ENCODE results near the gene SBF2. TPM values are rescaled to one million over a fixed set of nuclear protein-coding genes. Genes with fewer than 3 reads are reported as not detected.

SBF2 gene
- total RNA-seq: 10 to 100 TPM; 15.8 to 18.6 TPM

- Mint-ChIP-seq H3K36me3 (no peaks in the 10 kb centered on the region), H3K27me3 (peaks cover 37% of the 10 kb centered on the region), H3K27ac (peak within 1 kb of the TSS; percentile 45), H3K9me3 (no peaks in the 10 kb centered on the region), H3K4me1 (peaks cover 38% of the 10 kb centered on the region), H3K4me3 (peak within 1 kb of the TSS; percentile 80)
- peak; percentile 87 for DNase-seq
- peak; percentile 67 for ATAC-seq (ENCODE audit: low read depth)
- POLR2A ChIA-PET: interaction anchor here (1.0 kb wide), 1 partner anchor 10 kb away, joined by 3 read pairs; no protein-coding TSS in a partner anchor
Measured at GRCh38 chr11:10293423-10294289, at the start of gene SBF2. SBF2 (minus strand) TSS chr11:10294219; CDS start chr11:10294069, 150 bp downstream.

GRCh38 chr11:10338287-10338686 lies 44.3 kb upstream of the SBF2 start:
- peaks cover 3% of the 10 kb centered on the region for H3K9me3 Mint-ChIP-seq
- H3K4me1 Mint-ChIP-seq: no peaks in the 10 kb centered on the region
- H3K36me3 Mint-ChIP-seq: no peaks in the 10 kb centered on the region
- no peak for DNase-seq
- POLR2A ChIA-PET: no interaction called here
- H3K27me3 Mint-ChIP-seq: peaks cover 11% of the 10 kb centered on the region
- no peak overlapping the region for H3K27ac Mint-ChIP-seq
- ATAC-seq (ENCODE audit: low read depth): no peak
- no peak overlapping the region for H3K4me3 Mint-ChIP-seq

- Mint-ChIP-seq H3K27ac (no peak overlapping the region), H3K9me3 (peaks cover 3% of the 10 kb centered on the region), H3K36me3 (no peaks in the 10 kb centered on the region), H3K4me3 (no peak overlapping the region), H3K4me1 (no peaks in the 10 kb centered on the region), H3K27me3 (peaks cover 4% of the 10 kb centered on the region)
- ATAC-seq (ENCODE audit: low read depth) (no peak), DNase-seq (no peak)
- POLR2A ChIA-PET: no interaction called here
Measured at GRCh38 chr11:10333490-10333889, 39.5 kb upstream of the SBF2 start.

GRCh38 chr11:10331548-10332289 lies 37.7 kb upstream of the SBF2 start:
- no peaks in the 10 kb centered on the region for H3K4me1 Mint-ChIP-seq
- no peaks in the 10 kb centered on the region for H3K9me3 Mint-ChIP-seq
- ATAC-seq (ENCODE audit: low read depth) (no peak), DNase-seq (no peak)
- peaks cover 7% of the 10 kb centered on the region for H3K27me3 Mint-ChIP-seq
- H3K4me3 Mint-ChIP-seq: no peak overlapping the region
- POLR2A ChIA-PET: no interaction called here
- no peak overlapping the region for H3K27ac Mint-ChIP-seq
- no peaks in the 10 kb centered on the region for H3K36me3 Mint-ChIP-seq

- POLR2A ChIA-PET: no interaction called here
- Mint-ChIP-seq H3K4me1 (no peaks in the 10 kb centered on the region), H3K27me3 (peaks cover 16% of the 10 kb centered on the region), H3K36me3 (no peaks in the 10 kb centered on the region), H3K27ac (no peak overlapping the region), H3K4me3 (no peak overlapping the region), H3K9me3 (no peaks in the 10 kb centered on the region)
- ATAC-seq (ENCODE audit: low read depth) (no peak), DNase-seq (no peak)
Measured at GRCh38 chr11:10329935-10330334, 35.9 kb upstream of the SBF2 start.

- POLR2A ChIA-PET: no interaction called here
- Mint-ChIP-seq H3K4me1 (no peaks in the 10 kb centered on the region), H3K9me3 (no peaks in the 10 kb centered on the region), H3K27ac (no peak overlapping the region), H3K36me3 (no peaks in the 10 kb centered on the region), H3K4me3 (no peak overlapping the region), H3K27me3 (peaks cover 16% of the 10 kb centered on the region)
- no peak for ATAC-seq (ENCODE audit: low read depth)
- no peak for DNase-seq
Measured at GRCh38 chr11:10329356-10329755, 35.3 kb upstream of the SBF2 start.

- no peaks in the 10 kb centered on the region for H3K4me1 Mint-ChIP-seq
- no peaks in the 10 kb centered on the region for H3K36me3 Mint-ChIP-seq
- no peak overlapping the region for H3K27ac Mint-ChIP-seq
- ATAC-seq (ENCODE audit: low read depth) (no peak), DNase-seq (no peak)
- H3K27me3 Mint-ChIP-seq: peaks cover 18% of the 10 kb centered on the region
- POLR2A ChIA-PET: no interaction called here
- no peaks in the 10 kb centered on the region for H3K9me3 Mint-ChIP-seq
- H3K4me3 Mint-ChIP-seq: no peak overlapping the region
Measured at GRCh38 chr11:10328314-10329098, 34.5 kb upstream of the SBF2 start.

- H3K27ac Mint-ChIP-seq: no peak overlapping the region
- H3K4me3 Mint-ChIP-seq: no peak overlapping the region
- H3K27me3 Mint-ChIP-seq: peaks cover 16% of the 10 kb centered on the region
- POLR2A ChIA-PET: no interaction called here
- no peaks in the 10 kb centered on the region for H3K9me3 Mint-ChIP-seq
- no peaks in the 10 kb centered on the region for H3K36me3 Mint-ChIP-seq
- peaks cover 6% of the 10 kb centered on the region for H3K4me1 Mint-ChIP-seq
- DNase-seq: no peak
- ATAC-seq (ENCODE audit: low read depth): no peak
Measured at GRCh38 chr11:10327254-10327653, 33.2 kb upstream of the SBF2 start.

GRCh38 chr11:10326012-10326964 lies 32.3 kb upstream of the SBF2 start:
- no peak for DNase-seq
- no peak overlapping the region for H3K27ac Mint-ChIP-seq
- no peak overlapping the region for H3K4me3 Mint-ChIP-seq
- H3K4me1 Mint-ChIP-seq: peaks cover 6% of the 10 kb centered on the region
- H3K9me3 Mint-ChIP-seq: no peaks in the 10 kb centered on the region
- POLR2A ChIA-PET: no interaction called here
- ATAC-seq (ENCODE audit: low read depth): no peak
- peaks cover 16% of the 10 kb centered on the region for H3K27me3 Mint-ChIP-seq
- H3K36me3 Mint-ChIP-seq: no peaks in the 10 kb centered on the region

- H3K27me3 Mint-ChIP-seq: peaks cover 16% of the 10 kb centered on the region
- ATAC-seq (ENCODE audit: low read depth) (no peak), DNase-seq (no peak)
- H3K9me3 Mint-ChIP-seq: no peaks in the 10 kb centered on the region
- H3K36me3 Mint-ChIP-seq: no peaks in the 10 kb centered on the region
- POLR2A ChIA-PET: no interaction called here
- H3K4me1 Mint-ChIP-seq: peaks cover 6% of the 10 kb centered on the region
- no peak overlapping the region for H3K27ac Mint-ChIP-seq
- no peak overlapping the region for H3K4me3 Mint-ChIP-seq
Measured at GRCh38 chr11:10325277-10326011, 31.4 kb upstream of the SBF2 start.

GRCh38 chr11:10324474-10324873 lies 30.5 kb upstream of the SBF2 start:
- Mint-ChIP-seq H3K27ac (no peak overlapping the region), H3K9me3 (no peaks in the 10 kb centered on the region), H3K36me3 (no peaks in the 10 kb centered on the region), H3K4me1 (peaks cover 6% of the 10 kb centered on the region), H3K27me3 (peaks cover 16% of the 10 kb centered on the region), H3K4me3 (no peak overlapping the region)
- ATAC-seq (ENCODE audit: low read depth): no peak
- DNase-seq: no peak
- POLR2A ChIA-PET: interaction anchor here (1.5 kb wide), 1 partner anchor 484 kb away, joined by 3 read pairs; the partner anchor contains the start of gene EIF4G2

- Mint-ChIP-seq H3K27ac (no peak overlapping the region), H3K4me1 (peaks cover 6% of the 10 kb centered on the region), H3K36me3 (no peaks in the 10 kb centered on the region), H3K9me3 (no peaks in the 10 kb centered on the region), H3K27me3 (peaks cover 16% of the 10 kb centered on the region), H3K4me3 (no peak overlapping the region)
- DNase-seq: no peak
- no peak for ATAC-seq (ENCODE audit: low read depth)
- POLR2A ChIA-PET: interaction anchor here (1.5 kb wide), 1 partner anchor 485 kb away, joined by 3 read pairs; the partner anchor contains the start of gene EIF4G2
Measured at GRCh38 chr11:10323793-10324170, 29.8 kb upstream of the SBF2 start.
